GM18907 (cell line): Measurements from ENCODE around the gene LPP.

Experiments used
- ATAC-seq: cut with Tn5 transposase; IDR thresholded peaks from one replicate; pipeline ENCODE4 v1.9.1; 2021; ENCODE audit warnings: mild to moderate bottlenecking, moderate library complexity; ENCODE audit not compliant: unreplicated experiment

The LPP gene

DNA sequence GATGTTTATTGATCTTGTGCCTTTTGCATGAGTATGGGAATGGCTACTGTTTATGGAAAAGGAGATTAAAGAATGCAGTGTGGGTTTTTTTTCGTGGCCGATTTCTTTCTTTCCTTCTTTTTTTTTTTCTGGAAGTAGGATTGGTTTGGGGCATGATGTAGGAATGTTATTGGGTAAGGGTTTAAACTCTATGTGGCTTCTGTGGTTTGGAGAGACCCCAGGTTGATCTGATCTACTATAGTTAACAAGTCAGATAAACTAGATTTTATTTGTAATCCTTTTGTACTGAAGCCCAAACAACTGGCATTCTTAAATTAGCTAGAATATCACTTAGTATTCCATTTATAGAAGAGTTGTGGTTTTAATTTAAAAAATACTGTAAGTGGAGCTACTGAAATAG lies 304.8 kb downstream of the LPP start:
- no peak for ATAC-seq

DNA sequence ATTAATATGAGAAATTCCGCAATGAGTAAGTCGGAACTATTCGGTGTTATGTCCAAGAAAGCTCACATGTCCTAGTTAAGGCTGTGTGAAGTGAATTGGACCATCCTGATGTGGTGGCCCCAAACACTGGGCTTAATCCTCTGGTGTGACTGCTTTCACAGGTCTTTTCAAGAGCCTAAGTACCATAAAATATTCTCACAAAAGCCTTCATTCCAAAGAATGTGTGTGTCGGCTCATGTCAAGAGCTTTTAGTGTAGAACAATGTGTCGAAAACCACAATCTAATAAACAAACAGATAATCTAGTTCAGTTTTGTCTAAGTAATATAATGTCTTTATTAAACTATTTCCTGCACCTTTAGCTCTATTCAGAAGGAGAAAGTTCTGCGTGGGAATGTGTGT lies 311.4 kb downstream of the LPP start:
- ATAC-seq: no peak

- no peak for ATAC-seq
Observed at GRCh38 chr3:188468196-188468595, 314.2 kb downstream of the LPP start.

- no peak for ATAC-seq
Observed at GRCh38 chr3:188468662-188469061, 314.7 kb downstream of the LPP start.

GRCh38 chr3:188469228-188469885 lies 315.4 kb downstream of the LPP start:
- no peak for ATAC-seq

GRCh38 chr3:188470508-188471130 lies 316.7 kb downstream of the LPP start:
- no peak for ATAC-seq

DNA sequence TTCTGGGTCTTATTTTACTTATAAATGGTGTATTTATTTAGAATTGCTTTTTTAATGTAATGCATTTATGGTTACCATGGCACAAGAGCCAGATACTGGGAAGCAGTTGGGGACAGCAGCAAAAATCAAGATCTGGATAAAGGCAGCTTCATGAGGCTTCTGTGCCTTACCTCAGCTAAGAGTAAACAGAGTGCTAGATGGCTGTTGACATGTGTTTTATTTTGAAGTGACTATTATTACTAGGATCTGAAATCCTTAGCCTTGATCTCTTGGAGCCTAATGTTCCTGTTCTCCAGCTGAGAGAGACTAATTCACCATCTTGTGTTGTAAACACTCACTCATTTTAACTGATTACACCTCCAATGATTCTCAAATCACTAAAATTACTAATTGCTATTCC lies 317.8 kb downstream of the LPP start:
- ATAC-seq: no peak

GRCh38 chr3:188472336-188472735 lies 318.4 kb downstream of the LPP start:
- ATAC-seq: no peak

DNA sequence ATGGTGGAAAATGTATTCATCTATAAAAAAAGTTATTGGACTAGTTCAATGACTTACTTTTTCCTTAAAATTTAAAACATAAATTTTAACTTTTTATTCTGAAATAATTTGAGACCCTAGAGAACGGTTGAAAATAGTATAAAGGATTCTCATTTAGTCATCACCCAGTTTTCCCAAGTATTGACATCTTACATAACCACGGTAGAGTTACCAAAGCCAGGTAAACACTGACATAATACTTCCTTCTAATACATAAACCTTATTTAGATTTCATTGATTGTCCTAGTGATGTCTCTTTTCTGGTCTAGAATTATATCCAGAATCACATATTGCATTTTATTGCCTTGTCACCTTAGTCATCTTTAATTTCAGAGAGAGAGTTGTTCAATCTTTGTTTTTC lies 319.1 kb downstream of the LPP start:
- ATAC-seq: no peak

GRCh38 chr3:188473591-188474288 lies 319.8 kb downstream of the LPP start:
- ATAC-seq: no peak

- no peak for ATAC-seq
Observed at GRCh38 chr3:188476935-188477334, 323.0 kb downstream of the LPP start.

- no peak for ATAC-seq
Observed at GRCh38 chr3:188480011-188480410, 326.1 kb downstream of the LPP start.

DNA sequence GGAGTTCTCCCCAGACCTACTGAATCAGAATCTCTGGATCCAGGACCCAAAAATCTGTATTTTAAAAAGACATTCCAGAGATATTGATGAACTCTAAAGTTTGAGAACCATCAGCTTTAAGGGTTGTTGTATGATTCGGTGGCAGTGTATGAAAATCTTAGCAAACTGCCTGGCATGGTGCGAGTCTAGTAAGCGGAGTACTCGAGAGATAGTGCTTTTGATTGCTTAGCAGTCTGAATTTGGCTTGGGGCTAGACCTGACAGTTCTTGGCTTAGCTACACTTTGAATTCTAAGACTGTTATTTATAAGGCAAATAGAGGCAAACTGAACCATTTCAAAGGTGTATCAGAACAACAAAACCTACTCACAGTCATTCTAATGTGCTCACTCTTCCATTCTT lies 329.0 kb downstream of the LPP start:
- no peak for ATAC-seq

DNA sequence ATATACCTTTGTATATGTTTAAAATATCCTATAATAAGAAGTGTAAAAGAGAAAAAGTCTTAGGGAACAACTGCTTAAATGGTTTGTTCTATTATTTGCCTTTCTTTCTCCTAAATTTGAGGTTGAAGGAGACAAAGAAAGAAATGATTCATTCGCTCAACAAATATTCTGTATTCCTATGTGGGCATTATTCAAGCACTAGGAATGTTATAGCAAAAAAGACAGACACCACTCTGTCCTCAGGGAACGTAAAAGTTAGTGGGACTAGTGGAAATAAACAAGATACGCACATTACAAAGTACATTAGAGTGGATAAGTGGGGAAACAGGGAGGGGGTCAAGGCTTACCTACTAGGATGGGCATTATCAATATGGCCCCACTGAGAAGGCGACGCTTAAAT lies 332.2 kb downstream of the LPP start:
- ATAC-seq: no peak

DNA sequence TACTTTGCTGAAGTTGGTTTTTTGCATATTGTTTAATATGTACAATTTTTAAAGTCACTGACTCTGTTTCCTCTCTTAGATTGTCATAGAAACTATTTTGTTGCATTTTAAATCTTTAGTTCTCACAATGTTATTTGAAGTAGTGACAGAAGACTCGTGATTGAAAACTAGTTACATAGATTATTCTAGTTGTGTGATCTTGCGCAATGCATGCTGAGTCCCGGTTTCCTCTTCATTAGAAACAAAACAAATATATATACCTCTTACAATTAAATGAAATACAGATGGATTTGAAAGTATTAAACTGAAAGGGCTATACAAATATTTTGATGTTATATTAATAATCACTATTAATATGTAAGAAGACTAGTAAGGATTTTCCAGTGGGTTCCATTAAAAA lies 333.0 kb downstream of the LPP start:
- no peak for ATAC-seq

DNA sequence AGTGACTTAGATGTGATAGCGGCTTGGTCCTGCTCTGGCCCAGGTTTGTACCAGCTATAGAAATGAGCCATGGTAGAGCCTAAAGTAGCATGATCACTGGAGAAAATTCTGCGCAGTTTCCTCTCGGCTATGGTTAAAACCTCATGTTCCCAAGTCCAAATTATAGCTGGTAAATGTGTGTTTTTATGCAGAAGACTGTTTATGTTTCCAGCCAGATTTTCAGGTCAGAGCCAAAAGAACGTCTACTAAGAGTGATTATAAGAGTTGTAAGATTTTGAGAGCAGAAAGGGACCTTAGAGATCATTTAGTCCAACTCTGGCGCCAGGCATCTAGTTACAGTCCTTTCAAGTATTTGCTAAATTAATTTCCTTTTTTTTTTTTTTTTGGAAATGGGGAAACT lies 333.7 kb downstream of the LPP start:
- no peak for ATAC-seq

DNA sequence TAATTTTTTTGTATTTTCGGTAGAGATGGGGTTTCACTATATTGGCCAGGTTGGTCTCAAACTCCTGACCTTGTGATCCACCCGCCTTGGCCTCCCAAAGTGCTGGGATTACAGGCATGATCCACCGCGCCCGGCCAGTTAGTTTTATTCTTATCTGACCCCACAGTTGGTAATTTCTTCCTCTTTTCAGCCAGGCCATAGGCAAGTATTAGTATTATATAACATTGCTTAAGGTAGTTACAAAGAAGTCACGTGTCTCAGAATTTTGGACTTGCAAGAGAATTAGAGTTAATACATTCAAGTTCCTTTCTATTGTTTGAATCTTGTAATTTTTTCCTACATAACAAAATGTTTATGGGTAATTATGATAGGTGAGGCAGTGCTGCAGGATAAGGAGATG lies 334.8 kb downstream of the LPP start:
- ATAC-seq: no peak

DNA sequence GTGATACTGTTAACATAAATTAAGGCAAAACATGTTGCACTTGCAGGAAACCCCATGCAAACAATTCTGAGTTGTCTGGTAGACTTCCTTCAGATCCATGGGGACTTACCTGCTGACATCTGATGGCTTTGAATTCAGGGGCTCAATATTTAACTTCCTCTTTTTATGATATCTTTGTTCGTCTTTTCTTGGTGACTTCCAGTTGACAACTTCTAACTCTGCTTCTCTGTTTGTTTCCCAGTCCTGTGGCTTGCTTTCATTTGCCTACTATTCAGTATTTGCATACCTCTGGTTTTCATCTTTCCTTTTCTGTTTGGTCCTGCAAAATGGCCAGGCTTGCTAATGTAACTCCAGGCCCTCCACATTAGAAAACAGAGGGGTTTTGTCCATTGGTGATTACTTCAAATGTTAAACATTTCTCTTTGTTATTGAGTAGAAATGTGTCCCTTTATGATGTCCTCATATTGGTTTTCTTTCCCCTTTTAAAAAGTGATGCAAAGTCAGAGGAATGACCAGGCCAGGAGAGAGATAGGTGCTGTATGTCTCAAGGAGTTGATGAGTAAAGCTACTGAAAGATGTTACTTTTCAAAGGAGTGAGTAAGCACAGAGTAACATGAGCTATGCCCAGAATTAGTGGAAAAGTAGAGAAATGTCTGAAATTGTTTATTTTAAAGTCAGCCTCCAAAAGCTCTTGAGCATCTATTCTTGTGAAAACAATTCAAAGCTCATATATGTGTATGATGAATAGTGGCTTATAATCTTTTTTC lies 335.9 kb downstream of the LPP start:
- peak; percentile 62 for ATAC-seq

DNA sequence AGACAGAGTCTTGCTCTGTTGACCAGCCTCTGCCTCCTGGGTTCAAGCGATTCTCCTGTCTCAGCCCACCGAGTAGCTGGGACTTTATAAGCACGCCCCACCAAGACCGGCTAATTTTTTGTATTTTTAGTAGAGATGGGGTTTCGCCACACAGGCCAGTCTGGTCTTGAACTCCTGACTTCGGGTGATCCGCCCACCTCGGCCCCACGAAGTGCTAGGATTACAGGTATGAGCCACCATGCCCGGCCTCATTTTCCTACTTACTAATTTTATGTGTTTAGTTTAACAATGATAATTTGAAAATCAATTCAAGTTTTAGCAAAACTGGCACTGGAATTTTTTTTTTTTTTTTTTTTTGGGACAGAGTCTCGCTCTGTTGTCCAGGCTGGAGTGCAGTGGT lies 336.5 kb downstream of the LPP start:
- no peak for ATAC-seq

GRCh38 chr3:188491276-188491687 lies 337.3 kb downstream of the LPP start:
- ATAC-seq: no peak

DNA sequence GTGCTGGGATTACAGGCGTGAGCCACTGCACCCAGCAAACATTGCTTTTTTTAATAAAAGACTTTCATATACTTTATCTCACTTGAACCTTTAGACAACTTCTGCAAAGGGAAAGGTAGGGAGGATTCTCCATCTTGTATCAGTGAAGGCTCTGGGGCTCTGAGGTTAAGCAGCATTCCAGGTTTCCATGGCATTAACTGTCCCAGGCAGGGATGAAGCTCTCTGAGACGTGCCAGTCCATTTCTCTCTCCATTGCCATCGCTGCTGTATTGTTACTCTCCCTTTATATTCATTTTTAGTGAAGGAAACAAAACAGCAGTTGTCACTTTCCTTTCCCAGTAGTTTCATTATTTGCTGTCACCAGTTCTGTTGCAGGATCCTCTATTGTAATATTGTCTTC lies 342.4 kb downstream of the LPP start:
- no peak for ATAC-seq

DNA sequence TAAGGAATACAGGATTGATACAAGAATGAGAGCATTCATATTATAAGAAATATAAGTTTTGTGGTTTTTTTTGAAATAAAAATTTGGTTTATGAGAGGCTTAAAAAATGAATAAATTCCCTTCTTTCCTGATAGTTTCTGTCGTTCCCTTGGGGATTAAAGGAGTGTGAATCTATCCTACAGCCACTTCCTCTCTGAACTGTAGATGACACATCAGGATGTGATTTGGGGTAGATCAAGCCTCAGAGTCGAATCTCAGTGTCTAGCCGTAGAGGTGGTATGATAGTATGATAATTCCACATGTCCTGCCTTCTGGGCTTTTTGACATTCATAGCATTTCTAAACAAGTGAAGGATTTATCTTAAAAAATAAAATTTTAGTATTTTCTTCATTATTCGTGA lies 343.1 kb downstream of the LPP start:
- ATAC-seq: no peak
